Activated naive CD8-positive, alpha-beta T cell (primary cell): ENCODE data around the gene AGAP1.

Experiments used
- H3K27ac Mint-ChIP-seq: one replicate; pipeline ENCODE4 v1.8.0; 2021; ENCODE audit warnings: mixed read lengths
- H3K27me3 Mint-ChIP-seq: one replicate; pipeline ENCODE4 v1.8.0; 2021; ENCODE audit warnings: mixed read lengths
- H3K36me3 Mint-ChIP-seq: one replicate; pipeline ENCODE4 v1.8.0; 2021; ENCODE audit warnings: mixed read lengths
- H3K4me1 Mint-ChIP-seq: one replicate; pipeline ENCODE4 v1.8.0; 2021; ENCODE audit warnings: low read depth, mixed read lengths
- H3K4me3 Mint-ChIP-seq: one replicate; pipeline ENCODE4 v1.8.0; 2021; ENCODE audit warnings: mild to moderate bottlenecking, mixed read lengths
- H3K9me3 Mint-ChIP-seq: one replicate; pipeline ENCODE4 v1.8.0; 2021; ENCODE audit warnings: low read depth, mixed read lengths

AGAP1 gene

GRCh38 chr2:235630718-235631296 lies 137.0 kb downstream of the AGAP1 start:
- peaks cover 3% of the 10 kb centered on the region for H3K27me3 Mint-ChIP-seq
- H3K27ac Mint-ChIP-seq, result no peak overlapping the region
- no peaks in the 10 kb centered on the region for H3K9me3 Mint-ChIP-seq
- H3K36me3 Mint-ChIP-seq, result no peaks in the 10 kb centered on the region
- H3K4me1 Mint-ChIP-seq, result no peaks in the 10 kb centered on the region
- no peak overlapping the region for H3K4me3 Mint-ChIP-seq

GRCh38 chr2:235634435-235635158 lies 140.8 kb downstream of the AGAP1 start:
- Mint-ChIP-seq H3K4me3 (no peak overlapping the region), H3K4me1 (no peaks in the 10 kb centered on the region), H3K27ac (no peak overlapping the region), H3K36me3 (no peaks in the 10 kb centered on the region), H3K9me3 (no peaks in the 10 kb centered on the region), H3K27me3 (peaks cover 2% of the 10 kb centered on the region)

DNA sequence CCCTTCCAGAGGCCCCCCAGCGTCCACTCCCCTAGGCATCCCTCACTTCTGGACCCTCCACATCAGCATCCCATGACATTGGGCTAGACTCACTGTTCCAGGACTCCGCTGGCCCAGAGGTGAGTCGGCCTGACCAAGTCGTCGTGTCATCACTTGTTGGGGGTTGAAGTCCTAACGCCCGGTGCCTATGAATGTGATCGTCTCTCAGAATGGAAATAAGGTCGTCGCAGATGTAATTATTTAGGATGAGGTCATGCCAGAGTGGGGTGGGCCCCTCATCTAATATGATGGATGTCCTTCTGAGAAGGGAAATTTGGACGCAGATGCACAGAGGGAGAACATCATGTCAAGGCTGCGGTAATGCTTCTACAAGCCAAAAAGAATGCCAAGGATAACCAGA lies 142.7 kb downstream of the AGAP1 start:
- Mint-ChIP-seq H3K4me1 (peaks cover 1% of the 10 kb centered on the region), H3K4me3 (no peak overlapping the region), H3K9me3 (no peaks in the 10 kb centered on the region), H3K36me3 (no peaks in the 10 kb centered on the region), H3K27ac (no peak overlapping the region), H3K27me3 (peaks cover 4% of the 10 kb centered on the region)

GRCh38 chr2:235637896-235638295 lies 144.1 kb downstream of the AGAP1 start:
- Mint-ChIP-seq H3K9me3 (no peaks in the 10 kb centered on the region), H3K4me3 (no peak overlapping the region), H3K27me3 (peaks cover 4% of the 10 kb centered on the region), H3K36me3 (no peaks in the 10 kb centered on the region), H3K4me1 (peaks cover 1% of the 10 kb centered on the region), H3K27ac (no peak overlapping the region)

- no peak overlapping the region for H3K4me3 Mint-ChIP-seq
- no peaks in the 10 kb centered on the region for H3K36me3 Mint-ChIP-seq
Observed at GRCh38 chr2:235638541-235639427, 144.9 kb downstream of the AGAP1 start.

GRCh38 chr2:235639428-235639773 lies 145.6 kb downstream of the AGAP1 start:
- H3K27ac Mint-ChIP-seq, result no peak overlapping the region
- no peaks in the 10 kb centered on the region for H3K9me3 Mint-ChIP-seq
- peaks cover 4% of the 10 kb centered on the region for H3K27me3 Mint-ChIP-seq
- H3K4me3 Mint-ChIP-seq, result no peak overlapping the region
- no peaks in the 10 kb centered on the region for H3K36me3 Mint-ChIP-seq
- H3K4me1 Mint-ChIP-seq, result peaks cover 1% of the 10 kb centered on the region

More at GRCh38 chr2:235638541-235639427, 144.9 kb downstream of the AGAP1 start:
- no peak overlapping the region for H3K27ac Mint-ChIP-seq
- peaks cover 4% of the 10 kb centered on the region for H3K27me3 Mint-ChIP-seq
- peaks cover 1% of the 10 kb centered on the region for H3K4me1 Mint-ChIP-seq
- H3K9me3 Mint-ChIP-seq, result no peaks in the 10 kb centered on the region

DNA sequence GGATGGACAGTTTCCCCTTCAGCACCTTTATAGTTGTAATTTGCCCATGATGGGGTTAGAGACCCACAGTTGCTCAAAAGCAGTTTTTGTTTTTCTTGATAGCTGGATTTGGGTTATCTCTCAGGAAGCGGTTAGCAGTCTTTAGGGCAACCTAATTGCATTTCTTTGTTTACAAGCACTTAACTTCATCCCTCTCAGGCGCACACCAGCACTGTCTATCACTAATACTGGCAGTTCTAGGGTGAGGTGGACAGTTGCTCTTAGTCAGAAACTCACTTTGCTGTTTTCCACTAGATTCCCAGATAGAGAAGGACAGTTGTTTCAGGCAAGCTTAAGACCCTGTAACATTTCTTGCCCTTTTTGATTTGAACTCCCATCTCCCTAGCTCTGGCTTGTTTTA lies 146.0 kb downstream of the AGAP1 start:
- H3K36me3 Mint-ChIP-seq, result no peaks in the 10 kb centered on the region
- H3K9me3 Mint-ChIP-seq, result no peaks in the 10 kb centered on the region
- no peak overlapping the region for H3K27ac Mint-ChIP-seq
- peaks cover 4% of the 10 kb centered on the region for H3K27me3 Mint-ChIP-seq
- peaks cover 1% of the 10 kb centered on the region for H3K4me1 Mint-ChIP-seq
- H3K4me3 Mint-ChIP-seq, result no peak overlapping the region

GRCh38 chr2:235640377-235640776 lies 146.5 kb downstream of the AGAP1 start:
- H3K4me1 Mint-ChIP-seq, result peaks cover 1% of the 10 kb centered on the region
- no peak overlapping the region for H3K27ac Mint-ChIP-seq
- H3K4me3 Mint-ChIP-seq, result no peak overlapping the region
- H3K36me3 Mint-ChIP-seq, result no peaks in the 10 kb centered on the region
- H3K27me3 Mint-ChIP-seq, result peaks cover 4% of the 10 kb centered on the region
- H3K9me3 Mint-ChIP-seq, result no peaks in the 10 kb centered on the region

- Mint-ChIP-seq H3K27me3 (peaks cover 4% of the 10 kb centered on the region), H3K4me1 (peaks cover 1% of the 10 kb centered on the region), H3K9me3 (no peaks in the 10 kb centered on the region), H3K27ac (no peak overlapping the region), H3K36me3 (no peaks in the 10 kb centered on the region), H3K4me3 (no peak overlapping the region)
Observed at GRCh38 chr2:235640926-235641723, 147.3 kb downstream of the AGAP1 start.

- peaks cover 1% of the 10 kb centered on the region for H3K4me1 Mint-ChIP-seq
- H3K27me3 Mint-ChIP-seq, result peaks cover 2% of the 10 kb centered on the region
- no peaks in the 10 kb centered on the region for H3K36me3 Mint-ChIP-seq
- no peak overlapping the region for H3K4me3 Mint-ChIP-seq
- no peaks in the 10 kb centered on the region for H3K9me3 Mint-ChIP-seq
- H3K27ac Mint-ChIP-seq, result no peak overlapping the region
Observed at GRCh38 chr2:235641956-235642355, 148.1 kb downstream of the AGAP1 start.

DNA sequence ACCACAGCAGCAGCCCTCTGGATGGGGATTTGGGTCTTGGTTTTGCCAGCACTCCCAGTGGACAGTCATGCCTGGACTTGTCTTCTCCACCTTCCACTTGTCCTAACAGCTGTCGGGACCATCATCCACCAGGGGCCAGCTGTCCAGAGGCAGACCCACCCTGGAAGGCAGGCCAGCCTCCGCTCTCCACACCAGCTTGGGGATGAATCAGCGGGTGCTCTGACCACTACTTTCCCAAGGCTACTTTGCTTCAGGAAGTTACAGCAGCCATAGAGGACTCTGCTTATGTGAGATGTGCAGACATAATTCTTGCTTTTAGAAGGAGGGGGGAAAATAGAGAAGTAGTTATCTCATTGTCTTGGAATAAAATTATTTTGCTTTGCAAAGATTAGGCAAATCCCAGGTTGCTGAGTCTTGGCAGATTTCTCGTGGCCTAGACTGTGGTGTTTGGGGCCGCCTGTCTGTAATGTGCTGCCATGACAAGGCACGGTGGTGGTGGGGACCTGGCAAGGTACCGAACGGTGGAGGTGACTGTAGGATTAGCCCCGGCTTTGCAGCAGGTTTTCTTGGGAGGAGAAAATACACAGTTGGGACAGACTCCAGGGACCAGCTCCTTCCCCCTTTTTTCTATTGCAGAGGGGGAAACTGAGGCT lies 148.7 kb downstream of the AGAP1 start:
- H3K36me3 Mint-ChIP-seq, result no peaks in the 10 kb centered on the region
- H3K27me3 Mint-ChIP-seq, result peaks cover 2% of the 10 kb centered on the region
- H3K4me1 Mint-ChIP-seq, result peaks cover 1% of the 10 kb centered on the region
- no peaks in the 10 kb centered on the region for H3K9me3 Mint-ChIP-seq
- H3K4me3 Mint-ChIP-seq, result no peak overlapping the region
- no peak overlapping the region for H3K27ac Mint-ChIP-seq

DNA sequence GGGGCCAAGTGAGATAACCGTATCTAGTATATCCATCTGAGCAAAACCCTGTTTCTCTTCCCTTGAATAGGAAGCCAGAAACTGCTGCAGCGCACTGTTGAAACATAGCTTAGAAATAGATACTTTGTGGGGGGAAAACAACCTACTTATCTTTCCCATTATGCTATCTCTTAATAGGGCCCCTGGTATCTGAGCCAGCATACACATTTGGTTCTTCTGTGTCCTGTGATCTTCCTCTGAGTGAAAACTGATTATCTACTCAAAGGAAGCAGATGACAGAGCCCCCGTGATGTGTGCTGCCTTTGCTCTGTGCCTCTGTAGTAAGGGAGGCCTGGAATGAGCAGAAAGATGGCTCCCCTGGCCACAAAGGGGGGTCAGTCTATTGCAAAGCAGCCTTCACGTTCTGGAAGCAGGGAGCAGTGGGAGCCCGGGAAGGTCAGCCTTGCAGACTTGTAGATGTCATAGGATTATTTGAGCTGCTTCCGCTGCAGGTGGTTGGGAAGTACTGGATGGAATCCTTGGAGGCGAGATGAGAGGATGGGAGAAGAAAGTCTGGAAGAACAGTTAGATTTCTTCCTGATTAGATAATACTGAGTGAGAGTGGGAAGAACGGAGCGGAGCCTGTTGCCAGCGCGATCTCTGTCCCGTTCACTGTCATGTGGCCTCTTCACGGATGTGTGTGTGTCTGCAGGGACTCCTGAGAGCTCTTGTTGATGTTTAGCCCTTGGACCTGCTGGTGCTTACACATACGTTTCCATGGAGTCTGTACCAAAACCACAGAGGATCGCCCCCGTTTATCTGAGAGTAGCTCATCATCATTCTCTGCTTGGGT lies 150.1 kb downstream of the AGAP1 start:
- Mint-ChIP-seq H3K27me3 (peaks cover 2% of the 10 kb centered on the region), H3K4me3 (no peak overlapping the region), H3K36me3 (no peaks in the 10 kb centered on the region), H3K9me3 (no peaks in the 10 kb centered on the region), H3K4me1 (peaks cover 1% of the 10 kb centered on the region), H3K27ac (no peak overlapping the region)

GRCh38 chr2:235647264-235647663 lies 153.4 kb downstream of the AGAP1 start:
- H3K4me1 Mint-ChIP-seq, result peaks cover 2% of the 10 kb centered on the region
- H3K27me3 Mint-ChIP-seq, result peaks cover 7% of the 10 kb centered on the region
- no peaks in the 10 kb centered on the region for H3K9me3 Mint-ChIP-seq
- H3K4me3 Mint-ChIP-seq, result no peak overlapping the region
- no peaks in the 10 kb centered on the region for H3K36me3 Mint-ChIP-seq
- no peak overlapping the region for H3K27ac Mint-ChIP-seq

GRCh38 chr2:235647877-235648276 lies 154.0 kb downstream of the AGAP1 start:
- Mint-ChIP-seq H3K36me3 (no peaks in the 10 kb centered on the region), H3K9me3 (no peaks in the 10 kb centered on the region), H3K4me3 (no peak overlapping the region), H3K27me3 (peaks cover 7% of the 10 kb centered on the region), H3K27ac (no peak overlapping the region), H3K4me1 (peaks cover 2% of the 10 kb centered on the region)
